A673 (cell line): Measurements from ENCODE around the gene TRPV4. TPM values are rescaled to one million over a fixed set of nuclear protein-coding genes. Genes with fewer than 3 reads are reported as not detected.

ENCODE experiments used
- BruUV-seq: library from RNA; stranded (reverse); fragments of 400-500 nt; replicated peaks from 2 replicates; lab custom pipeline; 2021; lab: Mats Ljungman, UMichigan
- CTCF ChIA-PET: fragments of 300-600 bp; sonication (Branson Sonifier 250); formaldehyde crosslinking; loops from one replicate; lab custom pipeline; 2022; ENCODE audit warnings: antibody characterized with exemption; lab: Charles Lee
- POLR2A ChIA-PET: fragments of 300-600 bp; sonication (Branson Sonifier 250); formaldehyde crosslinking; loops from one replicate; lab custom pipeline; 2022; ENCODE audit warnings: antibody characterized with exemption; ENCODE audit not compliant: low non-redundant PET; lab: Charles Lee
- DNase-seq: peaks from one replicate; pipeline ENCODE4 v3.0.0-alpha.2; 2015; ENCODE audit warnings: low spot score
- H3K27ac ChIP-seq: fragments of 200-600 bp; sonication (generic); 2 replicates; pipeline ENCODE4 v1.5.1; 2016; ENCODE audit warnings: mixed run types, low read depth, mild to moderate bottlenecking, mixed read lengths, antibody characterized with exemption, low read length; ENCODE audit not compliant: poor library complexity, severe bottlenecking
- H3K27me3 ChIP-seq: fragments of 200-600 bp; sonication (generic); replicated peaks from 2 replicates; pipeline ENCODE4 v1.6.1; 2017; ENCODE audit warnings: mixed run types, low read depth, mild to moderate bottlenecking, mixed read lengths, antibody characterized with exemption, low read length; ENCODE audit not compliant: insufficient read depth, poor library complexity
- H3K36me3 ChIP-seq: fragments of 200-600 bp; sonication (generic); 2 replicates; pipeline ENCODE4 v1.6.1; 2016; ENCODE audit warnings: mixed run types, mild to moderate bottlenecking, mixed read lengths, antibody characterized with exemption, low read length; ENCODE audit not compliant: insufficient read depth, poor library complexity, severe bottlenecking
- H3K4me1 ChIP-seq: fragments of 200-600 bp; sonication (generic); 2 replicates; pipeline ENCODE4 v1.6.1; 2017; ENCODE audit warnings: mixed run types, mild to moderate bottlenecking, mixed read lengths, antibody characterized with exemption, low read length; ENCODE audit not compliant: insufficient read depth, poor library complexity, severe bottlenecking
- H3K4me3 ChIP-seq: fragments of 200-600 bp; sonication (generic); 2 replicates; pipeline ENCODE4 v1.5.1; 2016; ENCODE audit warnings: low read depth, mixed run types, mild to moderate bottlenecking, mixed read lengths, low read length; ENCODE audit not compliant: poor library complexity, severe bottlenecking
- H3K9me3 ChIP-seq: fragments of 200-600 bp; sonication (generic); 2 replicates; pipeline ENCODE4 v1.6.1; 2016; ENCODE audit warnings: mixed run types, low read depth, mild to moderate bottlenecking, mixed read lengths, antibody characterized with exemption, low read length; ENCODE audit not compliant: poor library complexity, severe bottlenecking
- EZH2 ChIP-seq: fragments of 200-600 bp; sonication (generic); IDR thresholded peaks from 2 replicates; pipeline ENCODE4 v1.6.1; 2017; ENCODE audit warnings: borderline replicate concordance, low read depth, mild to moderate bottlenecking, mixed read lengths, antibody characterized with exemption, low read length; ENCODE audit not compliant: poor library complexity, severe bottlenecking
- intact Hi-C: fragments of 100-400 bp; cut with micrococcal nuclease; formaldehyde crosslinking; loops from one replicate; pipeline ENCODE4 v1.10.0; 2022; ENCODE audit not compliant: unreplicated experiment
- microRNA-seq: library from miRNA; unstranded; fragments of <30 nt; microRNA quantifications from one replicate; pipeline ENCODE4 v1.2.0, GENCODE V29; 2021
- total RNA-seq: library from RNA; stranded (reverse); gene quantifications from 2 replicates; pipeline ENCODE4 v1.2.3, GENCODE V29; 2021
- TF ChIP-seq, protein P1 (sequence below): fragments of 300-800, 200-600 bp; sonication (generic); conservative IDR thresholded peaks from 2 replicates; pipeline ENCODE4 v1.5.1; 2017; ENCODE audit warnings: low read depth, mild to moderate bottlenecking, antibody characterized with exemption, low read length, moderate library complexity, mixed read lengths

Gene TRPV4
- total RNA-seq, 1 experiment from 2014 or later, result 0.11 TPM

DNA sequence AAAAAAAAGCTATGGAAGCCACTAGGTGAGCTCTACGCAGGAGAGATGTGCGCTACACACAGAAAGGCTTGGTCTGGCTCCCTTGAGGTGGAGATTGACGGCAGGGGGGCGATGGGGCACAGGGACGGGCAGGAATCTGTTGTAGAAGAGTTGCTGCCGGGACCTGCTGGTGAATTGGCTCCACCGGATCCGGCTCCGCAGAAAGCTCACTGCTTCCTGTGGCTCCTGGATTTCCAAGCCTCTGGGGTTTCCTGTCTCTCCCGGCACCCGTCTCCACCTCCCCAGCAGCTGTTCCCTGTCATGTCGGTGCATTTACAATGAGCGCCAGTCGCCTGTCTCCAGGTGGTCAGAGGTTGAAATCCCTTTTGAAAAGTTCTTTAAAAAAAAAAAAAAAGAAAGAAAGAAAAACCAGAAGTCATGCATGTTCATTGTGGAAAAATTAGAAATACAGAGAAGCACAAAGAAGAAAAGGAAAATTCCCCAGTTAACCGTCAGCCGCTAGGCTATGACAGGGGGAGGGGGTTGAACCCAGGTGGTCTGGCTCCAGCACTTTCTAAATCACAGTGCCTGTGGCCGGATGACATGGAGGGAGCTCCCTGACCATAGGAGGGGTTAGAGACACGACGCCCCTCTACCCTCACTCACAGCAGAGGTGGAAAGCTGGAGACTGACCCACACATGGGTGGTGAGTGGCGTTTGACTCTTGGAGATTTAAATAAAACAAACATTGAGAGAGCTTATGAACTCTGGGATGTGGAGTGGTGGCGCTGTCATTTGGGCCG is 98.8 kb downstream of the TRPV4 start:
- Histone ChIP-seq H3K27me3 (no peaks in the 10 kb centered on the region), H3K4me3 (no peak overlapping the region), H3K9me3 (no peaks in the 10 kb centered on the region), H3K36me3 (no peaks in the 10 kb centered on the region), H3K27ac (no peak overlapping the region), H3K4me1 (peaks cover 21% of the 10 kb centered on the region)
- BruUV-seq, result no TSS peak
- ChIA-PET POLR2A (interaction anchor here (0.7 kb wide), 1 partner anchor 8 kb away, joined by 4 read pairs; no protein-coding TSS in a partner anchor), CTCF (interaction anchor here (0.7 kb wide), 1 partner anchor 546 kb away, joined by 3 read pairs; no protein-coding TSS in a partner anchor)
- no peak for TF ChIP-seq EZH2
- TF ChIP-seq, protein P1, sequence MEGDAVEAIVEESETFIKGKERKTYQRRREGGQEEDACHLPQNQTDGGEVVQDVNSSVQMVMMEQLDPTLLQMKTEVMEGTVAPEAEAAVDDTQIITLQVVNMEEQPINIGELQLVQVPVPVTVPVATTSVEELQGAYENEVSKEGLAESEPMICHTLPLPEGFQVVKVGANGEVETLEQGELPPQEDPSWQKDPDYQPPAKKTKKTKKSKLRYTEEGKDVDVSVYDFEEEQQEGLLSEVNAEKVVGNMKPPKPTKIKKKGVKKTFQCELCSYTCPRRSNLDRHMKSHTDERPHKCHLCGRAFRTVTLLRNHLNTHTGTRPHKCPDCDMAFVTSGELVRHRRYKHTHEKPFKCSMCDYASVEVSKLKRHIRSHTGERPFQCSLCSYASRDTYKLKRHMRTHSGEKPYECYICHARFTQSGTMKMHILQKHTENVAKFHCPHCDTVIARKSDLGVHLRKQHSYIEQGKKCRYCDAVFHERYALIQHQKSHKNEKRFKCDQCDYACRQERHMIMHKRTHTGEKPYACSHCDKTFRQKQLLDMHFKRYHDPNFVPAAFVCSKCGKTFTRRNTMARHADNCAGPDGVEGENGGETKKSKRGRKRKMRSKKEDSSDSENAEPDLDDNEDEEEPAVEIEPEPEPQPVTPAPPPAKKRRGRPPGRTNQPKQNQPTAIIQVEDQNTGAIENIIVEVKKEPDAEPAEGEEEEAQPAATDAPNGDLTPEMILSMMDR, result no peak
- intact Hi-C loops, result no loop called here
- peak; percentile 72 for DNase-seq

Small RNA genes lying within 50 kb of the gene (microRNA-seq; reads per million reads assigned to microRNA genes)
- not detected for gene MIR4497

Other genes starting within 250 kb of the TRPV4 start
- gene FAM222A, start 119.6 kb downstream of the TRPV4 start, total RNA-seq, result 3.9 and 5.5 TPM in 2 replicates
- gene GLTP, start 47.1 kb upstream of the TRPV4 start, total RNA-seq, result 20.2 and 20.7 TPM in 2 replicates
- gene TCHP, start 66.9 kb upstream of the TRPV4 start, total RNA-seq, result 33.4 and 40.4 TPM in 2 replicates
- 47.3 and 48.1 TPM in 2 replicates for gene GIT2, start 163.0 kb upstream of the TRPV4 start, total RNA-seq
- gene ANKRD13A, start 166.0 kb upstream of the TRPV4 start, total RNA-seq, result 19.8 and 22.6 TPM in 2 replicates
- 14.5 and 15.8 TPM in 2 replicates for gene C12orf76, start 215.1 kb upstream of the TRPV4 start, total RNA-seq